Measurements from ENCODE around the gene CNPY2.
"Not testable (repeated sequence)": the region's sequence is repeated elsewhere in the genome, so short reads cannot be mapped to it uniquely, and the experiment has no call there.

CNPY2 gene

DNA sequence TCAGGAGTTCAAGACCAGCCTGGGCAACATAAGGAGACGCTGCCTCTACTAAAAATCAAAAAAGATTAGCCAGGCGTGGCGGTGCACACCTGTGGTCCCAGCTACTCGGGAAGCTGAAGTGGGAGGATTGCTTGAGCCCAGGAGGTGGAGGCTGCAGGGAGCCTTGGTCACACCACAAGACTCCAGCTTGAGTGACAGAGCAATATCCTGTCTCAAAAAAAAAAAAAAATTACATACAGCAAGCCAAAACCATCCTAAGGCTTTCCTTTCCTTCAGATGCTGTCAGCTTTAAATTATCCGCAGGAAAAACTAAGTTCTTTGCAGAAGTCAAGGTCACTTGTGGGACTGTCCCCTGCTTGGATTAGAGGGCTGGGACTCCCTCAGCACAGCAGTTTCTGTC is 17.0 kb downstream of the CNPY2 start:
- DNase-seq (ENCODE audit: low spot score) = peak; percentile 16

- DNase-seq (ENCODE audit: low spot score) = no peak
Measured at GRCh38 chr12:56297400-56297799, 18.4 kb downstream of the CNPY2 start.

DNA sequence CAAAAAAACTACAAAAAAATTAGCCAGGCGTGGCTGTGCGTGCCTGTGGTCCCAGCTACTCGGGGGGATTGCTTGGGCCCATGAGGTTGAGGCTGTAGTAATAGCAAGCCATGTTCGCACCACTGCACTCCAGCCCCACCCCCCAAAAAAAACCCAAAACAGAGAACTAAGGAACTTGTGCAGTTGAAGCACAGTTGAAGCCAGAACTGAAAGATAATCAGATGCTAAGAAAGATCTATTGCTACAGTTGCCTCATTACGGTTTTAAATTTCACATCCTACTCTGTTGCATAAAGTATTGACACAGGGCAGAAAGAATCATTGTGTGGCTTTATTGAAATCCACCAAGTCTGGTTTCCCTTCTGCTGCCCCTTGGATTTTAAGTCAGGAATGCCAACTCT is 19.5 kb downstream of the CNPY2 start:
- DNase-seq (ENCODE audit: low spot score) = no peak

DNA sequence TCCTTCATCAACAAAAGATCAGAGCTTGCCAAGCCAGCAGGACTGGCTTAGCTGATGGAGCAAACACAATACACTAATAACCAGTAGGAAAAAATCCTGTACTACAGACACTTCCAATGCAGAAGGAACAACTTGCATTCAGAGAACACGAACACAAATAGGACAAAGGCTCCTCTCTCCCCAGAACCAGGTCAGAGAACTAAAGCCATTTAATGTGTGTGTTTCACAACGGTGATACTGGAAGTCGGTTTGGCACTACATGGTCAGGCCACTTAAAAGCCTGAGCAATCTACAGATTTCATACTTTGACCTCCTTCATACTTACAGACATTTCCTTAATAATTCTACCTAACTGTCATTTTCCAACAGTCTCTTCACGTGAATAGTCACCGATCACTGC is 22.0 kb downstream of the CNPY2 start:
- DNase-seq (ENCODE audit: low spot score) = no peak

DNA sequence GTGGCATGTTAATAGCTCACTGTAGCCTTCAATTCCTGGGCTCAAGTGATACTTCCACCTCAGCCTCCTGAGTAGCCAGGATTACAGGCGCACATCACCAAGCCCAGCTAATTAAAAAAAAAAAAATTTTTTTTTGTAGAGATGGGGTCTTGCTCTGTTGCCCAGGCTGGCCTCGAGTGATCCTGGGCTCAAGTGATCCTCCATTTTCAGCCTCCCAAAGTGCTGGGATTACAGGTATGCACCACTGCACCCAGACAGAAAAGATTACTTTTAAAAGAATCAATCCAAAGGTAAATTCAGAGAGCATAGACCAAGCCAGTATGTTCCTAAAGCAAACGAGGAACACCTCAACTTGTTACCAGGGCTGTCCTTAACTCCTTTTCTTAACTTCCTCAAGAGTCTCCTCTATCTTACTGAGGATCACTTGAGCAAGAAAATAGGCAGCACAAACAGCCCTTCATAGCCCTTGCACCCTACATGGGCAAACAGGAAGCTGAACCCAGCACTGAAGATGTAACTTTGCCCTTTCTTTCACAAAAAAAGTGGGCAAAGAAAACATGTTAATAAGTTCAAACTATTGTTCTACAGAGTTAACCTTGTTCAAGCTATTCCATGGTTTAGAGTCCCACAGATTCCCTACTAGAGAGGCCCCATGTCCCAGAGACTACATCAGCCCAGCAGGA is 26.9 kb downstream of the CNPY2 start:
- DNase-seq (ENCODE audit: low spot score) = no peak

DNA sequence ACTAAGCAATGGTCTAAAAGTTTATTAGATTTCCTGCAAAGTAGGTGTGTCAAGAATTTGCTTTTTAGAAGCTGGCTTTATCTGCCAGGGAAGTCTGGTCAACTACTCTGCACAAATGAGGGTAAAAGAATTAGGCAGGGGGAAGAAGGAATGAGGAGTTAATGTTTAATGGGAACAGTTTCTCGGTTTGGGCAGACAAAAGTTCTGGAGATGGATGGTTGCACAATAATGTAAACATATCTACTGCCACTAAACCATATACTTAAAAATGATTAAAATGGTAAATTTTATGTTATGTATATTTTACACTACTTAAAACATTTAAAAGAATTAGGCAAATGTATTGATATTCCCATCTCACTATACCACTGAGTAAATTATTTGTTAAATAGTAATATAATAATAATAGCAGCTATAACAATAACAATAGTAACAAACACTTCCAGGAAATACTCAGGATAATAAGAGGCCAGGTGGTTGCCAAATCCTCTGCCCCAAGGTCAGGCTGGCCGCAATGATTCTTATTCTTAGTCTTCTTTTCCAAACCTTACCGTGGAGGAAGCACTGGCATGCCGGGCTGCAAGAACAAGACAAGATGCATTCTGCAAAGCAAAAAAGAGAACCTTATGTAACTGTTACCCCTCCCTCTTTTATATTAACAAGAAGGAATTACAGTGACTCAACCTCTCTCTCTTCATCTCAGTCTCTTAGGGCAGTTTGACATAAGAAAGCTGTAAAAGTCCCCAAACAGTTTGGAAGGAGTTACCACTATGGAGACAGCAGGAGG is 29.6 kb downstream of the CNPY2 start:
- DNase-seq (ENCODE audit: low spot score) = no peak

GRCh38 chr12:56284263-56284662 is 31.5 kb downstream of the CNPY2 start:
- DNase-seq (ENCODE audit: low spot score) = not testable (repeated sequence)

GRCh38 chr12:56282579-56282978 is 33.2 kb downstream of the CNPY2 start:
- DNase-seq (ENCODE audit: low spot score) = no peak

DNA sequence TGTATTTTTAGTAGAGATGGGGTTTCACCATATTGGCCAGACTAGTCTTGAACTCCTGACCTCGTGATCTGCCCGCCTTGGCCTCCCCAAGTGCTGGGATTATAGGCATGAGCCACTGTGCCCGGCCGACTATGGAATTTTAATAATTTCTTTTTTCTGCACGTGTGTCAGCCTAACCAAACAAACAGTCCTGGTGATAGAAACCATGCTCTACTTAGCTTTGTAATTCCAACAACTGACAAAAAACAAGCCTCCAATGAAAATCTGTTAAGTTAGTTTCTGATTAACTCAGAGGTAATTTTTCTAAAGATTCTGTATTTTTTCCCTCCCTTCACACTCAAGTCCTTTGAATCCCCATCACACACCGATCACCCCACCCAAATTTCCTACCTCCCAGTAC is 33.8 kb downstream of the CNPY2 start:
- DNase-seq (ENCODE audit: low spot score) = no peak

DNA sequence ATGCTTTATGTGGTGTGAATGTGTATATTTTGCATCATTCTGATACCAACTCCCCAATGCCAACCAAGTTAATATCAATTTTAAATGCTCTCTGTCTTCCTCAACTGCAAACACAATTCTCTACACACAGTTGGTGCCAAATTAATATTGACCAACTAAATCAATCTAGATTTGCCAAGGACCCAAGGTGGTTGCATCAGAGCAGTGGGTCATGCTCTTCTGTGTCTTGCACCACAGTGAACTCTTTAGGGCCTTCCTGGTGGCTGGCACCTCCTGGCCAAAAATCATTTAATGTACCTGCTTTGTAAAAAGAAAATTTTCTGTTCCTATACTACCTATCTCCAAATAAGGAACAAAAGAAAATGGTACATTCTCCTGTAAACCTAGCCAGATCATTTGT is 34.9 kb downstream of the CNPY2 start:
- DNase-seq (ENCODE audit: low spot score) = no peak

DNA sequence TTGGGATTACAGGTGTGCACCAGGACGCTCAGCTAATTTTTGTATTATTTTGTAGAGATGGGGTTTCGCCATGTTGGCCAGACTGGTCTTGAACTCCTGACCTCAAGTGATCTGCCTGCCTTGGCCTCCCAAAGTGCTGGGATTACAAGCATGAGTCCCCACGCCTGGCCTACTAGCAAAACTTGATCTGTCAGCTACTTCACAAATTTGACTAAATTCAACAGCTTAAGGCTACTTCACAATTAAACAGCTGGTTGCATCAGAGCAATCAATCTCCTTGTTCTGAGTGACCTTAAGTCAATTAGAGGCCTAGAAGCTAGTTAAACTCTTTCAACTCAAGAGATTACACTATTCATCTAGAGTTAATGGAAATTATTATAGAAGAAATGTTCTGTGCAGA is 36.9 kb downstream of the CNPY2 start:
- DNase-seq (ENCODE audit: low spot score) = no peak

DNA sequence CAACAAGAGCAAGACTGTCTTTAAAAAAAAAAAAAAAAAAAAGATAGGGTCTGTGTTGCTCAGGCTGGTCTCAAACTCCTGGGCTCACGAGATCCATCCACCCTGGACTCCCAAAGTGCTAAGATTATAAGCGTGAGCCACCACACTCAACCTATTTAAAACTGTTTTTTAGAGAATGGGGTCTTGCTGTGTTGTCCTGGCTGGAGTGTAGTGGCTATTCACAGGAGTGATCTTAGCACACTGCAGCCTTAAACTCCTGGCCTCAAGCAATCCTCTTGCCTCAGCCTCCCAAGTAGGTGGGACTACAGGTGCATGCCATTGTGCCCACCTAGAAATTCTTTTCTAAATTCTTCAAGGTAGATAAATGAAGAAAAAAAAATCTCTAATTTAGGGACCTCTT is 41.5 kb downstream of the CNPY2 start:
- DNase-seq (ENCODE audit: low spot score) = no peak

DNA sequence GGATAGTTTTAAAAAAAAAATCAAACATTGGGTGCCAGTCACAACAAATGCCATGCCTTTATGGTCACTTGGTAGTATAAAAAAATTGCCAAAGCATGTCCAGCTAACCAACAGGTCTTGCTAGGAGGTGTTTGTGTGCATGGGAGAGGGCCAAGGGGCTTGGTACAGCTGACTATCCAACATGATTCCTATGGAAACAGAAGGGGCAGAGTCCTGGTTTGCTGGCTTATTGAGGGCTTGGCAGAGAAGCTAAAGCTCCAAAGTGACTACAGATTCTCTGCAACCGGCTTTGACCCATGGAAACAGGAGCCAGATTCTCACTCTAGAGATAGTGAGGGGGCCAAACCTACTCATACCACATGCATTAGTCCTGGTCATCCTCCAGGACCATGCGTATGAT is 43.3 kb downstream of the CNPY2 start:
- DNase-seq (ENCODE audit: low spot score) = not testable (repeated sequence)

DNA sequence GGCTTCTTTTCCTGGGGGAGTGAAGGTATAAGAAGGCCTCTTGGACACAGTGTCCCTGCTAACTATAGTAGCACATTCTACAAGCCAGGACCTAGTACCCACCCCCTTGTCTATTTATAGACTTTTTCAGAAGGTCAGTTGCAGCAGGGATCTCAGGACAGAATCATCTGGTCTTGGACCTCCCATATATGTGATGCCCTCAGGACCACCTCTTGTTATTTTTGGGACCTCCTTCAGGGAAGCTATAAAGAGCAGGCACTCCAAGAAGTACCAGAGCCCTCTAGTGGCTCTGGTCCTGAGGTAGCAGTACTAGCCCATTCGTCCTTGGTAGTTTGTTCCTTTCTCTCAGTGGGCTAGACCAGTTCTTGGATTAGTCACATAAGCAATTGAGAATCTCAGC is 44.8 kb downstream of the CNPY2 start:
- peak; percentile 70 for DNase-seq (ENCODE audit: low spot score)

GRCh38 chr12:56267443-56268071 is 48.2 kb downstream of the CNPY2 start:
- DNase-seq (ENCODE audit: low spot score) = peak; percentile 41

DNA sequence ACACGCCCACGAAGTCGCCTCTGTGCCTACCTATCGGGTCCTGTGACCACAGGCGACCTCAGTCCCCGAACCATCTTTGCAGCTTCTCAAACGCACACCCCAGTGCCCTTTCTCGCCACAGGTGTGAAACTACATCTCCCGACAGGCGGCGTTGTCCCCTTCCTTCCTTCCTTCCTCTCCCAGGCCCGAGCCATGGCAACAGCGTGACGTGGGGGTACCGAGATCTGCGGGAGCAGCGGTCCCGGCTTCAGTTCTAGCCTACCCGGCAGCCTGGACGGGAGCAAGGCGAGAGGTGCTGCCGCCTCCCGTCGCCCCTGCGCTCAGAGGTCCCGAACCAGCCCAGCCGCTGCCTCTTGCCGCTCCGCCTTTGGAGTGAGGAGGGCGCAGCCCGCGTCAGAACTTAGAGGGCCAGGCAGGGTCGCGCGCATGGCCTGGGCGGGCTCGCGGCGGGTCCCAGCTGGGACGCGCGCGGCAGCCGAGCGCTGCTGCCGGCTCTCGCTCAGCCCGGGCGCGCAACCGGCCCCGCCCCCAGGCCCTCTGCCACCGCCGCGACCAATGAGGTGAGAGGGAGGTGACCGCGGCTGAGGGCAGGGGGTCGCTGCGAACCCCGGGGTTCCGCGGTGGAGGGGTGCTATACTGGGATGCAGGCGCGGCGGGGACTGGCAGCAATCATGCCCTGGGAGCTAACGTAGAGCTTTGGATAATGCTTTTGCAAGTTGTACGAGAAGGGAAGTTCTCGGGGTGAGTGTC is 48.9 kb downstream of the CNPY2 start, which contains the start of gene COQ10A:
COQ10A (plus strand) TSS at position 250 of the 750 bp plus-strand sequence; CDS start at position 427, 177 bp downstream.
- peak; percentile 89 for DNase-seq (ENCODE audit: low spot score)

DNA sequence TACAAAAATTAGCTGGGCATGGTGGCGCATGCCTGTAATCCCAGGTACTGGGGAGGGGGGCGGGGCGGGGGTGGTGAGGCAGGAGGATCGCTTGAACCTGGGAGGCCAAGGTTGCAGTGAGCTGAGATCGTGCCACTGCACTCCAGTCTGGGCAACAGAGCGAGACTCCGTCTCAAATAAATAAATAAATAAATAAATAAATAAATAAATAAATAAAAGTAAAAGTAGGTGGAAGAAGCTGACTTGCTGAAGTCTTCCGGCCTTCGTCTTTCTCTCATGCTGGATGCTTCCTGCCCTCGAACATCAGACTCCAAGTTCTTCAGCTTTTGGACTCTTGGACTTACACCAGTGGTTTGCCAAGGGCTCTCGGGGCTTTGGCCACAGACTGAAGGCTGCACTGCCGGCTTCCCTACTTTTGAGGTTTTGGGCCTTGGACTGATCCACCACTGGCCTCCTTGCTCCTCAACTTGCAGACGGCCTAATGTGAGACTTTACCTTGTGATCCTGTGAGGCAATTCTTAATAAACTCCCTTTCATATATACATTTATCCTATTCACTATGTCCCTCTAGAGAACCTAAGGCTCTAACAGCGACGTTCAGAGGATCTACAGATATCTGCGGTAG is 49.6 kb downstream of the CNPY2 start:
- not testable (repeated sequence) for DNase-seq (ENCODE audit: low spot score)

GRCh38 chr12:56262955-56263354 is 52.8 kb downstream of the CNPY2 start:
- DNase-seq (ENCODE audit: low spot score) = not testable (repeated sequence)

GRCh38 chr12:56261503-56262232 is 54.1 kb downstream of the CNPY2 start:
- peak; percentile 84 for DNase-seq (ENCODE audit: low spot score)

- DNase-seq (ENCODE audit: low spot score) = no peak
Measured at GRCh38 chr12:56260921-56261320, 54.9 kb downstream of the CNPY2 start.

GRCh38 chr12:56260380-56260779 is 55.4 kb downstream of the CNPY2 start:
- no peak for DNase-seq (ENCODE audit: low spot score)

Measured in RKO (cell line).